ENCODE measurements around the gene AKT2. TPM values are rescaled to one million over a fixed set of nuclear protein-coding genes. Genes with fewer than 3 reads are reported as not detected.

The AKT2 gene
- total and polyA plus RNA-seq, 9 donors, result 78.4 to 160 (median 112) TPM

- Histone ChIP-seq H3K36me3 (no peaks in the 10 kb centered on the region), H3K9me3 (no peaks in the 10 kb centered on the region), H3K4me3 (no peak overlapping the region), H3K4me1 (ENCODE audit: insufficient read depth) (peaks cover 7% of the 10 kb centered on the region), H3K27me3 (no peaks in the 10 kb centered on the region), H3K27ac (no peak overlapping the region)
- DNase-seq, result no peak
- TF ChIP-seq EP300 (IDR thresholded peaks at IDR 0.05) (no peak), CTCF (IDR thresholded peaks at IDR 0.05) (no peak)
- intact Hi-C loops (cut with DNase I), result no loop called here
- 80 to 85% (median 81%) methylated on average over 6 of the region's 6 CpGs for WGBS, 3 donors
Measured at GRCh38 chr19:40267601-40267997, 17.5 kb downstream of the AKT2 start.

- WGBS, 3 donors, result 80 to 86% (median 83%) methylated on average over 15 of the region's 15 CpGs
- Histone ChIP-seq H3K9me3 (no peaks in the 10 kb centered on the region), H3K4me3 (no peak overlapping the region), H3K27ac (no peak overlapping the region), H3K4me1 (ENCODE audit: insufficient read depth) (peaks cover 7% of the 10 kb centered on the region), H3K27me3 (no peaks in the 10 kb centered on the region), H3K36me3 (no peaks in the 10 kb centered on the region)
- no peak for DNase-seq
- TF ChIP-seq CTCF (IDR thresholded peaks at IDR 0.05) (no peak), EP300 (IDR thresholded peaks at IDR 0.05) (no peak), POLR2A (IDR thresholded peaks at IDR 0.05) (no peak)
- intact Hi-C loops (cut with DNase I), result no loop called here
Measured at GRCh38 chr19:40266912-40267600, 18.1 kb downstream of the AKT2 start.

- Histone ChIP-seq H3K36me3 (no peaks in the 10 kb centered on the region), H3K9me3 (no peaks in the 10 kb centered on the region), H3K27ac (no peak overlapping the region), H3K4me3 (no peak overlapping the region), H3K4me1 (ENCODE audit: insufficient read depth) (peaks cover 7% of the 10 kb centered on the region), H3K27me3 (no peaks in the 10 kb centered on the region)
- intact Hi-C loops (cut with DNase I), result no loop called here
- no peak for DNase-seq
- TF ChIP-seq POLR2A (IDR thresholded peaks at IDR 0.05), result no peak
- no peak for TF ChIP-seq CTCF (IDR thresholded peaks at IDR 0.05)
- TF ChIP-seq EP300 (IDR thresholded peaks at IDR 0.05), result no peak
- WGBS, 3 donors, result 77 to 85% (median 83%) methylated on average over 17 of the region's 17 CpGs
Measured at GRCh38 chr19:40266119-40266518, 19.0 kb downstream of the AKT2 start.

- no peak for DNase-seq
- no peak overlapping the region for H3K27ac ChIP-seq
- WGBS, 3 donors, result 87 to 93% (median 88%) methylated on average over 6 of the region's 6 CpGs
Measured at GRCh38 chr19:40265763-40266099, 19.4 kb downstream of the AKT2 start.

More at GRCh38 chr19:40265763-40266099, 19.4 kb downstream of the AKT2 start:
- H3K4me3 ChIP-seq, result no peak overlapping the region
- intact Hi-C loops (cut with DNase I), result no loop called here
- H3K36me3 ChIP-seq, result no peaks in the 10 kb centered on the region
- TF ChIP-seq CTCF (IDR thresholded peaks at IDR 0.05) (no peak), EP300 (IDR thresholded peaks at IDR 0.05) (no peak), POLR2A (IDR thresholded peaks at IDR 0.05) (no peak)
- no peaks in the 10 kb centered on the region for H3K9me3 ChIP-seq
- no peaks in the 10 kb centered on the region for H3K27me3 ChIP-seq
- H3K4me1 ChIP-seq (ENCODE audit: insufficient read depth), result peaks cover 7% of the 10 kb centered on the region

All from ovary (tissue), 9 donors.